ENCODE results near the gene TCERG1L. TPM values are rescaled to one million over a fixed set of nuclear protein-coding genes. Genes with fewer than 3 reads are reported as not detected.
"Not testable (repeated sequence)": the region's sequence is repeated elsewhere in the genome, so short reads cannot be mapped to it uniquely, and the experiment has no call there.

The TCERG1L gene
- polyA plus RNA-seq, 10 donors, result 0.09 to 2.1 (median 0.21) TPM

DNA sequence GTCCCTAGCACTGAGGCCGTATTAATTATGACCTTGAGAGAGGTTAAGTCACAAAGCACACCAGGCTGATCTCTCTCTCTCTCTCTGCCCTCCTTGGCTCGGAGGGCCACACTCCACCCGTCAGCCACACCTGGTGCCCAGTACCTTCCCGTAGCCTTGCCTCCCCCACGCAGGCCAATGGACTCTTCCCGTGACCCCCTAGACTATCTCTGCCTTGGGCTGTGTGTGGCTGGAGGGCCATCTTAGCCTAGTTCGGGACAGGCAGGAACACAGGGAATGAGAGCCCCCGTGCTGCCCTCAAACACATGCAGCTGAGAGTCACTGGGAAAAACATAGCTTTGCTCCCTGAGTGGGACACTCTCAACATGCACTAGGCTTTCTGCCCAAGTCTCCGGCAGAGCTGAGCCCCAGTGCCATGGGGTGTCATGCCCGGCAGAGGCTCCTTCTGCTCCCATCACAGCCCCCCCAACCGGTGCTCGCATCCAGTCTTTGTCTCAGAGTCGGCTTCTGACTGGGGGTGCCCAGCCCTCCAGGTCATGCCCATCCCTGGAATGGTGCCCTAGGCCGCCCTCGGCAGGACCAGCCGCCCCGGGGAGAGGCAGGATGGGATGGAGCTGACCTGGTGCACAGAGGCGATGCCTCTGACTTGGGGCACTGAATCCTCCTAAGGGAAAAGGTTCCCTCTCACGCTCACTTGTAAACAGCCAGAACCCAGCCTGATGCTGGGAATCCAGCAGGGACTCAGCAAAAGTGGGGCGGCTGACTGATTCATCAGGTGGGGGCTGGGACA is 63.0 kb downstream of the TCERG1L start:
- no peak for DNase-seq

DNA sequence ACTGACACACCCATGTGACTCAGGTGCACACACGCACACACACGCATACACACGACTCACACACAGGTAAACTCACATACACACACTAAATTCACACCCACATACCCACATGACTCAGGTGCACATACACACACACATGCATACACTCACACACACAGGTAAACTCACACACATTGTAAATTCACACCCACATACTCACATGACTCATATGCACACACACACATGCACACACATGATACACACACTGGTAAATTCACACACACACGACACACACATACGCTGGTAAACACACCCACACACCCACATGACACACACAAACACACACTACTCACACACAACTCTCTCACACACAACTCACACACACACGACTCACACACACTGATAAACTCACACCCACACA is 63.6 kb downstream of the TCERG1L start:
- no peak for DNase-seq

DNA sequence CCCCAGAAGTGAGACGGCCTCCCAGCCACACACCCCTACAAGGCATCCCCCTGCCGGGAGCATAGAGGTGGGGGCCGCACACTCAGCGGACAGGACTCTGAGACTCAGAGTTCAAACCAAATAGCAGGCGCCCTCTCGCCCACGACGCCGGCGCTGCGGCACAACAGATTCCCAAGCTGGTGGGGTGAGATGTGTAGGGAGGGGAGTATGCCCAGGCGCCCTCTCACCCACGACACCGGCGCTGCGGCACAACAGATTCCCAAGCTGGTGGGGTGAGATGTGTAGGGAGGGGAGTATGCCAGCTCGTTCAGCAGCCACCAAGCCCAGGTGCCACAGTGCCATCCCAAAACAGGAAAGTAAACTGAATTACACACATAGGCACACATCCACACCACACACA is 64.7 kb downstream of the TCERG1L start:
- DNase-seq, result no peak

DNA sequence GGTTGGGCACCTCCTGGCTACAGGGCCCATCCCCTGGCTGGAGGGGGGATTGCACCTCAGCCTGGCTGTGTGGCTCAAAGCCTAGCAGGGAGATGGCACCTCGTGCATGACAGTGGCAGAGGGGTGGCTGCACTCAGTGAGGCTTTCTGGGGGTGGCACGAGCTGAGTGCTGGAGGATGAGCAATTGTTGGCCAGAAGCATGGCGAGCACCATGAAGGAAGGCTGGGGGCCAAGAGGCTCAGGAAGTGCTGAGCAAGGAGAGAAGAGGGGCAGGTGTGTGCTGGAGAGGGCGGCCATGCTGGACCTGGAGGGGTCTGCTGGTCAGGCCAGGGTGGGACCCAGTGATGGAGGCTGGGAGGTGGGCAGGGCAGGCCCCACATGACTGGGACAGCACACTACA is 65.4 kb downstream of the TCERG1L start:
- DNase-seq, result no peak

DNA sequence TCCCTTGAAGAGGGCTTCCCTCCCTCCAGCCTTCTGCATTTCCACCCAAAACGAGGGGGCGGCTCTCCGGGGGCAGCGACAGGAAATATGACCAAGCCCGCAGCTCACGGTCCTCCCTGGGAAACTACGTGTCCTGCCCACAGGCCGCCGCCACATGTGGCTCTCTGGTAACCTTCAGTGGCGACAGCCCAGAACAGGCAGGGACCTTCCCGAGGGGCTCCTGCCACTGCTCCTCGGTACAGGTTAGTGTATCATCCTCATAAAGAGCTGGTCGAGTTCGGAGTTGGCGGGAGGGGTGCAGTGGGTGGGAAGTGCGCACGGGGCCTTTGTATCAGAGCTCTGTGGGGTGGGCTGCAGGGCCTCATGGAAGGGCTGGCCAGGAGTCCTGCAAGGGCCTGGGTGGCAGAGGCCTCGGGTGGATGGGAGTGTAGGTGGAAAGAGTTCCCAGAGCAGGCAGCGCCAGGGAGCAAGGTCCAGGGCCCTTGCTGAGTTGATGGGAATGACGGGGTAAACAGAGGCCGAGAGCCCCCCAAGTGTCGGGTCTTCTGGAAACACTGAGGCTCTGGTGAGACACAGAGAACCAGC is 66.0 kb downstream of the TCERG1L start:
- no peak for DNase-seq

DNA sequence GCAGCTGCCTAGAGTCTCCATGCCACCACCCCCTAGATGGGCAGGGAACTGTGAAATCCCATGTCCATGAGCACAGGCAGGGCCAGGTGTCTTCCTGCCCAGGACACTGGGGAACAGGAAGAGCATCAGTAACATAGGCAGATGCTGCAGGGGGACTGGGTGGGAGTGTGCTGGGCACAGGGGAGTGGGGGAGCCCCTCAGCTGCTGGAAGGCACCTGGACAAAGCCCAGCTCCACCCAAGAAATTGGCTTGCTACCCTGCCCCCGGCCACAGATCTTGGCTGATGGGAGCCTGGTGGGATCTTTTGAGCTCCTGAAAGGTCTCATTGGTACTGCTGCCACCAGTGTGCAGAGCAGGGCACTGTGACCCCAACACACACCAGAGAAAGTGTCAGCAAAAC is 66.7 kb downstream of the TCERG1L start:
- no peak for DNase-seq

DNA sequence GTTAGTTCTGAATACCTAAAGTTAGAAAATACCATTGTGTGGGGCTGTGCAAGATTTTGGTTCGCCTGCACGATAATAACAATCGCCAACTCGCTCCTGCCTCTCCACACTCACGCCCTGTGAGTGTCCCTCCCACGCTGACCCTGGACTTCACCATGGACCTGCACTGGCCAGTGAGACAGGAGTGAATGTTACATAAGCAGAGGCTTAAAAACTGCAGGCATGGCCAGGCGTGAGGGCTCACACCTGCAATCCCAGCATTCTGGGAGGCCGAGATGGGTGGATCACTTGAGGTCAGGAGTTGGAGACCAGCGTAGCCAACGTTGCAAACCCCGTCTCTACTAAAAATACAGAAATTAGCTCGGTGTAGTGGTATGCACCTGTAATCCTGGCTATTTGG is 68.4 kb downstream of the TCERG1L start:
- no peak for DNase-seq

DNA sequence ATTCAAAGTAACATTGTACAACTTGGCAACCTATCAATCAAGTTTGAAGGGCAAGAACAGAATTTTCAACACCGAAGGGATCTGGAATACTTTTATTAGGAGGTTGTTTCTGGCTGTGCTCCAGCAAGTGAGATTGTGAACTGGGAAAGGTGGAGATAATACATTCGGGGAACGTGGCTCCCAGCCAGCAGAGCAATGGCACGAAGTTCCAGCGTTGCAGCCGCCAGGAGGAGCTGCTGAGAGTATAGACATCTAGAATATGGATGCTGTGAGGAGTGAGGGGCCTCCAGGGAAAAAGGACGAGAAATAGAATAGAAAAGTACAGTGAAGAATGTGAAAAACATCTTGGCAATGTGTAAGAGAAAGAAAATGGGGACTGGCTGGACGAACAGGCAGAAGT is 69.5 kb downstream of the TCERG1L start:
- DNase-seq, result peak in 2 of 3 donors; percentile 12 to 44

DNA sequence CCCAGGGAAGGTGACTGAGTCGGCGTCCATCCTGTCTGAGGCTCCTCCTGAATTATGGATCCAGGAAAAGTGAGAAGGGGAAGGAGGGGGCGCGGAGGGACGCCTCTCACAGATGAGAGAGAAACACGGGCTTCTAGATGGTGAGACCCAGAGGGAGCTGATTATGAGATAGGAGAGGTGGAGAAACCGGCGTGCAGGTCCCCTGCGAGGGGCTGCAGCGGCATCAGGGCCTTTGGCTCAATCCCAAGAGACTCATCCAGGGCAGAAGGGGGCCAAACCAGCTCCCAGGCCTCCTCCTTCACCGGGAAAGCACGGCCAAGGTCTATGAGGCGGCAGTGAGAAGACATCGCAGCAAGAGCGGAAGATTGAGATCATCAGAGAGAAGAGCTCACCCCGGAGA is 70.8 kb downstream of the TCERG1L start:
- DNase-seq, result no peak

DNA sequence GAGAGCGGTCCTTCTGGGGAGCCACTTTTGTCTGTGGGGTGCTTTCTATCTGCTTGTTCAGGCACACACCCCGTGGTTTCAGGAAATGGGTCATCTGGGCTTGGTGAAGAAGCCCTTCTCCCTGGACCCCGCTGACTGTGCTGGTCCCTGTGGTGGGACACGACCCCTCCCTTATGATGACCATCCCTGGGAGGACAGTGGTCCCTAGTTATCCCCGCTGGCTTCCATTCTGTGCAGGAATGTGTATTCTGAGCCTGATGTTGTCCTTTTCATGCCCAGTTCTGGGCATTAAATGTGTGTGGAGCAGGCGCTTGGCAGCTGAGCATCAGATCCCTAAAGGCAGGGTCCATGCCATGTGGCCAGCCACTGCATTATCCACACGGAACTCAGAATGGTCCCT is 71.6 kb downstream of the TCERG1L start:
- no peak for DNase-seq

DNA sequence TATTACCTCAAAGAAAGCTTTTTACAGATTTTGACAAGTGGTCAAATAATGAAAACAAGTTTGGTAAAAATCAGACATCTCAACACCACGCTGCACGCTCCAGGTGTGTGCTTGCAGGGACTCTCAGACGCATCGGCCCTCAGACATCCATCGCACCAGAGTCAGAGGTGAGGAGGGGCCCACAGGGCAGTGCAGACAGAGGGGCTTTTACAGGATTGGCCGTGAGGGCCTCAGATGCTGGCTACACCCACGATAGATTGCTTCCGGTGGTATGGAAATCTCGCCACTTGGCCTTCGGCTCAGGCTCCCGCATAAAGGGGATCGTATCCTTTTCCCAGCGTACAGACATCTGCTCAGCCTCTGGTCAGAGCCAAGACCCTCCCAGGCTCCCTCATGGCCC is 72.1 kb downstream of the TCERG1L start:
- DNase-seq, result peak in 1 of 3 donors; percentile 23

DNA sequence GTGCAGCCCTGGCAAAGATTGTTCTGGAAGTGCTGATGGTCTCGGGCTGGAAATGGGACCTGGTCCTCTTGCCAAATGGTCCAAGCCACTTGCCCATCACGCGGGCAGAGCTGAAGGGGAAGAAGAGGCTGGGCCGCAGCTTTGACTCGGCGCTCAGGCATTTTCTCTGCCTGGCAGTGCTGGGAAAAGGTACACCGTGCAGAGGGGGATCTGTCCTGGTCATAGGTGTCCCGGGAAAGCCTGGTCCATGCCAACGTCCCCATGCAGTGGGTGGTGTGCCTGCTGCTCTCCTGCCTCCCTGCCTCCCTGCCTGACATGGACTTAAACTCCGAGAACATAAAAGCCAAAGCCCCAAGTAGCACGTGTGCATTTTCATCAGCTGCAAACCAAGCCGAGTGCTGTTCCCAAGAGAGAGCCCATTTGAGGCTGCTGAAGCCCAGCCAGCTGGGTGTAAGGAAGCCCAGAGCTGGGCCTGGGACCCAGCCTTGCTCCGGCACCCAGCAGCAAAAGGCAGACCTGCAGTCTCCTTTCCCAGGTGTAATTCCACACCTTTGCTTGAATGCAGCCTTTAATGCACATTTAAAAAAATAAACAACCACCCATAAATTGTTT is 72.7 kb downstream of the TCERG1L start:
- DNase-seq, result no peak

DNA sequence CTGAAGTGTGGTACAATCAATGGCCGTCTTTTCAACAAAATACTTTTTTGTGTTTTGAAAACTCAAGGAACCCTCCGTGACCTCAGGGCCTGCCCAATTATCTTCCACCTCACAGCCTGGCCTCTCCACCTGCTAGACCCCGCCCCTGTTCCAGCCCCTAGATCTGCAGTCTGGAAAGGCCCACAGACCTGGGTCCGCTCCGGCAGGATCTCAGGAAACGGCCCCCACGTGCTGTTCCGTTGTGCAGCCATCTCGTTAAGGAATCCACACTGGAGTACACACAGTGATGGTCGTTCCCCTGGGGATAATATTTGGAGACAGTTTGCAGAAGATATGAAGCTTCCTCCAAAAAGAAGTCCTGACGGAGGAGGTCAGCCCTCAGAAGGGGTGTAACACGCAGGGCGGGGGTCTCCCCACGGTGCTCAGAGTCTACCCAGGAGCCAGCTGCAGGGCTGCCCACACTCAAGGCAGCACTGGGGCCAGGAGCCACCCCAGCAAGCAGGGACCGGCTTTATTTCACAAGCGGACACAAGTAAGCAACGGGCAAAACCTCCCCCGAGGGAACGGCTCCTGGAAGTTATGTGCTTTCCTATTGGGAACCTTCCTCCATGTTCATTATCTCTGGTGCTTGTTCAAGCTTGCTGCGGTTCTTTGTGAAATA is 73.4 kb downstream of the TCERG1L start:
- DNase-seq, result no peak

DNA sequence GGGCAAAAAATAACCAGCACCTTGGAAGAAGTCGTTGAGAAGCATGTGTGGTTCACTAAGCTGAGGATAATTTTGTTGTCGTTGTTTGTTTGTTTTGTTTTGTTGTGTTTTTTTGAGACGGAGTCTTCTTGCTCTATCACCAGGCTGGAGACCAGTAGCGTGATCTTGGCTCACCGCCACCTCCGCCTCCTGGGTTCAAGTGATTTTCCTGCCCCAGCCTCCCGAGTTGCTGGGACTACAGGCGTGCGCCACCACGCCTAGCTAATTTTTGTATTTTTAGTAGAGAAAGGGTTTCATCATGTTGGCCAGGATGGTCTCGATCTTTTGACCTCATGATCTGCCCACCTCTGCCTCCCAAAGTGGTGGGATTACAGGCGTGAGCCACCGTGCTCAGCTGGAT is 76.9 kb downstream of the TCERG1L start:
- not testable (repeated sequence) for DNase-seq

DNA sequence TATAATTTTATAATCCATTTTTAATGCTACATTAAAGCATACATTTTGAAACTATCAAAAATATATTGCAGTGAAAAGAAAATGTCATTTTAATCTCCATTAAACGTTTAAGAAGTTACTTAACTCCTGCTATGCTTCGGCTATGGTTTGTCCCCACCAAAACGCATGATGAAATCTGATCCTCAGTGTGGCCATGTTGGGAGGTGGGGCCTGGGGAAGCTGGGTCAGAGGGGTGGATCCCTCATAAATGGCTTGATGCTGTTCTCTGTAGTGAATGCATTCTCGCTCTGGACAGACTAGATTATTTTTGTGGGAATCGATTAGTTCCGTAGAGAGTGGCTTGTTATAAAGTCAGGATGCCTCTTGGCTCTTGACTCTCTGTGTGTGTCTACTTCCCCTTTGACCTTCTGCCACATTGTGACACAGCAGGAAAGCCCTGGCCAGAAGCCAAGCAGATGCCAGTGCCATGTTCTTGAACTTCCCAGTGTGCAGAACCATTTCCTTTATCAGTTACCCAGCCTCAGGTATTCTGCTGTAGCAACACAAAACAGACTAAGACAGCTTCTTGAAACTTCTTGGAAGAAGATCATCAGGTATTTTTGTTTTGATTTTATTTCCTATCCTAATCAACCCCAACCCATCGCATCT is 77.8 kb downstream of the TCERG1L start:
- peak in 2 of 3 donors; percentile 9 to 40 for DNase-seq

DNA sequence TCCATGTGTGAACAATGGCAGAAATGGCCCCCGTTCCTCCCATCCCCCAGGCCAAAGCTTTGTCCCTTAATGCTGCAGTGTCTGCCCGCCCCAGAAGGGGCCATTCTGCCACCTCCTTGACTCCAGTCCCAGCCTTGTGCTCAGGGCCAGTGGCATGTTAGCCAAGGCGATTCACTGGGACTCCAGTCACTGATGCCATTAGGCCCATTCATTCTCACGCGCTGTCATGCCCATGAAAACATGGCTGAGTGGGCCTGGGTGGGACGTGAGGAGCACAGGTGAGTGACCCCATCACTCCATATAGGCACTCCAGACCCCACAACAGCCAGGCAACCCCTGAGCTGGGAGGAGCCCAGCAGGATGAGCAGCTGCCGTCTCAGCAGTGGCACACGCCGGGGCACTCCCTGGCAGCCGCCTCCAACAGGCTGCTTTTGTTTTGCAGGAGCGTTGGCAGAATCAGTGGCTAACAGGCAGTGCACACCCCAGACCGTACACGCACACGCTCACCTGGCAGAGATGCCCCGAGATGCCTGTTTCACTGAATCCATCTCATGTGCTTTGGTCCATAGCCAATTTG is 79.5 kb downstream of the TCERG1L start:
- no peak for DNase-seq

DNA sequence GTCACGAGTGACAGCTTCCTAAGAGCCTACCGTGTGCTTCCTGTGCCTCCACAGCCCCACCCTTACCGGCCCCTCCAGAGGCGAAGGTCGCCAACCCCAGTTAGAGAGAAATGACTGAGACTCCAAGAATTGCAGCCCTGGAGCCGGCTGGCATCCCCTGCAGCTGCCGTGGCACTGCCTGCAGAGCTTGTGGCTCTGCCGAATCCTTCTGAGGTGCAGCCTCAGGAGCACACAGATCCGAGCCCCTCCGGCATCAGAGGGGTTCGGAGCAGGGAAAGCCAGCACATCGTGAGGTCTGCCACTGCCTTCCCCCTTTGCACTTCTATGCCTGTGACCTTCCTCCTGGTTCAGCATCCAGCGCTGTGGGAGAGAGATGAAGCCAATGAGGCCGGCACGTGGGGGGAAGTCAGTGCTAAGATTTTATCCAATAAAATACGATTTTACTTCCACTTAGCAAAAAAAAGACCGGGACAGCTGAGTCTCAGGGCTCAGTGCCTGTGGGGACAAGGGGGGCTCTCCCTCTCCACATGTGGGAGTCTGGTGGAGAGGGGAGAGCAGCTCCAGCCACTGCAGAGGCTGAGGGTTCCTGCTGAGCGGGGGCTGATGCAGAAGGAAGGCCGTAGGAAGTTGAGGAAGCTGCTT is 80.1 kb downstream of the TCERG1L start:
- no peak for DNase-seq

DNA sequence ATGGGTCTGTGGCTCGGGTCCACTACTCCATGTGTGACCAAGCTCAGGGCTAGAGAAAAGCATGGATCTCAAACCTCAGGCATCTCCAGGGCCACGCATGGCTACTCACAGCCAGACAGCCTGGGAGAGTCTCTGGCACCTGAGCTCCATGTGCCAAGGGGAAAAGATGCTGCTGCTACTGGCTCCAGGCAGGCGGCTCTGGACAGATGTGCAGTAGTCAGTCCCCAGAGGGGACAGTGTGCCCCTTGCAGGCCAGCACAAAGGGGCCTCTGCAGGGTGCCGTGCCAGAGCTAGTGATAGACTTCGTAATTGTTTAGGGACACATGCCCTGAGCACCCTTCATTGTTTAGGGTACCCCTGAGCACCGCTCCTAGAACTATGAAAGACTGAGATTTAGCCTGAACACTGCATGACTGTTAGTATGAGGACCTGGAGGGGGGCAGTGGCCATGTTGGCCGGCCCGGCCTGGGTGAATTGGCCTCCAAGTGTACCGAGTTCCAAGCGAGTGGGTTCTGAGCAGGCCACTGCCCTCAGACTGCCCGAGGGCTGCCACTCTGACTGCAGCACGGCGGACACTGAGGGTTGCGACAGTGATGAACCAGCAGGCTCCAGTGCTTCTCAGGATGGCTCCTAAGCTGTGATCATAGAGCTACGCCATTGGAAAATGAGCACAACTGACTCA is 80.7 kb downstream of the TCERG1L start:
- no peak for DNase-seq

DNA sequence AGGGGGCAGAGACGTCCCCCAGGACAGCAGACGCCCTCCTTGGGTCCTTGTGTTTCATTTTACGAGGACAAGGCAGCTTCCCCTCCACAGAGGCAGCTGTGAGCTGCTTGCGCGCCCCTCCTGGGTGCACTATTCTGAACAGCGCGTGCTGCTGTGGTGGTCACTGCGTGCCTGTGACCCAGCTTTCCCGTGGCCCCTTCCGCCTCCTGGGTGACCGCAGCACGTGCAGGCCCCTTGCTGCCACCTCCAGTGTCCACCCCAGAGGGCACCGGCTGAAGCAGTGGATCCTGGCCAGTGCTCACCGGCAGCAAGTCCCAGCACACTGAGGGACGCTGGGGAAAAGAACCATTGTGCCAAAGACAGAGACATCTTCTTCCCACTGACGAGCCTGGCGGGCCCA is 81.4 kb downstream of the TCERG1L start:
- no peak for DNase-seq

DNA sequence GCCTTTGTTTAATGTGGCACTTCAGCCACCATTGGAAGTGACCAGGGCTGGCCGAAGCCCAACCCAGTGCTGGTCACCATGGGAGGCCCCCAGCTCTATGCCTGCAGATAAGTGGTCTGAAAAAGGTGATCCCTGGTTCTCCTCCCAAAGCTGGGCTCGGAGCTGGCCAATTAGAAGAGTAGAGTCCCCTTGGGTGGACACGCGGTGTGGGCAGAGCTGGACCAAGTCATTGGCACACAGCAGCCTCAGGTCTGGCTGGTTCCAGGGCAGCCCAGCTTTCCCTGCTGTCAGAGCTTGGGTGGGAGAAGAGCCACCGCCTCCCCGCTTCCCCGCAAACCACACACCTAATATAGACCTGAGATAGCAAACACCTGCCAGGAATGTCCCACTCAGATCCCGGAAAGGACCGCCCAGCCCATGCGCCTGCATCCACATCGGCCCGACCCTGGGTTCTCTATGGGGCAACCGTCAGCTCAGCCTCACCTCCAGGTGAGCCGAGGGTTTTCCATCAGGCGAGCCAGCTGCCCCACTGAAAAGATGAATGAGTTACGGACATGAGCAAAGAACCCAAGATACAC is 84.3 kb downstream of the TCERG1L start:
- DNase-seq, result no peak
